Stimulated activated naive B cell treated with anti-CD40 and anti-IgM and Interleukin-4, amounts not matched to agents 10 μg/mL and 1 μg/mL and 100 μg/mL, for 72 hours (primary cell): ENCODE data around the gene DLST.
A peak's percentile ranks its signal among the peaks of the same experiment; 100 is the strongest.

ENCODE experiments used
- ATAC-seq, 2 donors: fragments of 150-1000 bp; cut with Tn5 transposase; replicated peaks; 2 replicates each; pipeline ENCODE4 v1.10.0; 2021; ENCODE audit warnings: moderate library complexity in 1 of 2
- DNase-seq: peaks from one replicate; pipeline ENCODE4 v3.0.0; 2021
- H3K27ac Mint-ChIP-seq: one replicate; pipeline ENCODE4 v1.8.0; 2022; ENCODE audit warnings: mild to moderate bottlenecking, mixed read lengths
- H3K27me3 Mint-ChIP-seq, 2 donors: one replicate each; pipeline ENCODE4 v1.8.0; 2022; ENCODE audit warnings: mixed read lengths in 2 of 2
- H3K36me3 Mint-ChIP-seq, 2 donors: one replicate each; pipeline ENCODE4 v1.8.0; 2022; ENCODE audit warnings: mixed read lengths in 2 of 2, mild to moderate bottlenecking in 1 of 2
- H3K4me1 Mint-ChIP-seq, 2 donors: one replicate each; pipeline ENCODE4 v1.8.0; 2022; ENCODE audit warnings: mixed read lengths in 2 of 2, mild to moderate bottlenecking in 1 of 2
- H3K4me3 Mint-ChIP-seq, 2 donors: one replicate each; pipeline ENCODE4 v1.8.0; 2022; ENCODE audit warnings: mild to moderate bottlenecking in 2 of 2, mixed read lengths in 2 of 2, moderate library complexity in 1 of 2
- H3K9me3 Mint-ChIP-seq, 2 donors: one replicate each; pipeline ENCODE4 v1.8.0; 2022; ENCODE audit warnings: mixed read lengths in 2 of 2, mild to moderate bottlenecking in 1 of 2

DLST gene

GRCh38 chr14:74881431-74882102 lies at the start of gene DLST:
Gene DLST (plus strand): TSS chr14:74881916. CDS start chr14:74881954, 38 bp downstream.
- peak within 1 kb of the TSS; percentile 100 for H3K27ac Mint-ChIP-seq
- peaks cover 34 to 39% of the 10 kb centered on the region in 2 donors for H3K36me3 Mint-ChIP-seq
- H3K4me1 Mint-ChIP-seq: peaks cover 47 to 73% of the 10 kb centered on the region in 2 donors
- DNase-seq: peak; percentile 91
- no peaks in the 10 kb centered on the region for H3K27me3 Mint-ChIP-seq
- peak; percentile 89 to 90 for ATAC-seq
- H3K9me3 Mint-ChIP-seq: no peaks in the 10 kb centered on the region
- peak within 1 kb of the TSS; percentile 98 for H3K4me3 Mint-ChIP-seq

GRCh38 chr14:74832849-74833248 lies 48.9 kb upstream of the DLST start:
- Mint-ChIP-seq H3K27me3 (no peaks in the 10 kb centered on the region), H3K4me3 (no peak overlapping the region), H3K36me3 (peaks cover 17 to 30% of the 10 kb centered on the region in 2 donors), H3K27ac (no peak overlapping the region), H3K9me3 (no peaks in the 10 kb centered on the region), H3K4me1 (peaks cover 18 to 35% of the 10 kb centered on the region in 2 donors)
- no peak for DNase-seq
- ATAC-seq: no peak

- Mint-ChIP-seq H3K4me3 (no peak overlapping the region), H3K27ac (no peak overlapping the region), H3K4me1 (peaks cover 23 to 48% of the 10 kb centered on the region in 2 donors), H3K27me3 (no peaks in the 10 kb centered on the region), H3K9me3 (no peaks in the 10 kb centered on the region), H3K36me3 (peaks cover 9 to 20% of the 10 kb centered on the region in 2 donors)
- DNase-seq (no peak), ATAC-seq (no peak)
These were observed 46.9 kb upstream of the DLST start for GRCh38 chr14:74834692-74835392.

GRCh38 chr14:74835645-74836250 lies 46.0 kb upstream of the DLST start:
- Mint-ChIP-seq H3K36me3 (peaks cover 4 to 11% of the 10 kb centered on the region in 2 donors), H3K4me1 (peaks cover 27 to 56% of the 10 kb centered on the region in 2 donors)
- peak; percentile 61 to 63 for ATAC-seq

GRCh38 chr14:74836251-74836960 lies 45.3 kb upstream of the DLST start:
- Mint-ChIP-seq H3K36me3 (peaks cover 4 to 10% of the 10 kb centered on the region in 2 donors), H3K27ac (peak overlapping the region; percentile 69), H3K9me3 (no peaks in the 10 kb centered on the region), H3K4me3 (peak overlapping the region; percentile 28 to 71), H3K27me3 (no peaks in the 10 kb centered on the region), H3K4me1 (peaks cover 33 to 62% of the 10 kb centered on the region in 2 donors)
- ATAC-seq (peak; percentile 46 to 51), DNase-seq (no peak)

More at GRCh38 chr14:74835645-74836250, 46.0 kb upstream of the DLST start:
- Mint-ChIP-seq H3K4me3 (peak overlapping the region; percentile 19 to 50), H3K9me3 (no peaks in the 10 kb centered on the region), H3K27ac (peak overlapping the region; percentile 75), H3K27me3 (no peaks in the 10 kb centered on the region)
- no peak for DNase-seq

GRCh38 chr14:74838166-74838565 lies 43.5 kb upstream of the DLST start:
- Mint-ChIP-seq H3K4me3 (peak overlapping the region; percentile 10 to 30), H3K36me3 (peaks cover 4 to 10% of the 10 kb centered on the region in 2 donors), H3K9me3 (no peaks in the 10 kb centered on the region), H3K27me3 (no peaks in the 10 kb centered on the region), H3K27ac (peak overlapping the region; percentile 51), H3K4me1 (peaks cover 42 to 69% of the 10 kb centered on the region in 2 donors)
- ATAC-seq (no peak), DNase-seq (no peak)

GRCh38 chr14:74840603-74841030 lies 41.1 kb upstream of the DLST start:
- Mint-ChIP-seq H3K4me1 (peaks cover 36 to 55% of the 10 kb centered on the region in 2 donors), H3K27me3 (no peaks in the 10 kb centered on the region), H3K36me3 (peaks cover 1 to 4% of the 10 kb centered on the region in 2 donors), H3K27ac (peak overlapping the region; percentile 91), H3K9me3 (no peaks in the 10 kb centered on the region), H3K4me3 (peak overlapping the region in 1 of 2 donors; percentile 50)
- DNase-seq (no peak), ATAC-seq (peak; percentile 33 to 41)

- Mint-ChIP-seq H3K27me3 (no peaks in the 10 kb centered on the region), H3K27ac (peak overlapping the region; percentile 91), H3K9me3 (no peaks in the 10 kb centered on the region), H3K4me3 (peak overlapping the region; percentile 50 to 57), H3K4me1 (peaks cover 31 to 47% of the 10 kb centered on the region in 2 donors), H3K36me3 (peaks cover under 1 to 1% of the 10 kb centered on the region in 2 donors)
- peak; percentile 57 for DNase-seq
- peak; percentile 93 to 95 for ATAC-seq
These were observed 40.2 kb upstream of the DLST start for GRCh38 chr14:74841230-74842207.

- ATAC-seq (no peak), DNase-seq (no peak)
- Mint-ChIP-seq H3K4me3 (no peak overlapping the region), H3K27ac (peak overlapping the region; percentile 31), H3K27me3 (no peaks in the 10 kb centered on the region), H3K9me3 (no peaks in the 10 kb centered on the region), H3K4me1 (peaks cover 23 to 26% of the 10 kb centered on the region in 2 donors), H3K36me3 (peaks cover 1 to 4% of the 10 kb centered on the region in 2 donors)
These were observed 38.1 kb upstream of the DLST start for GRCh38 chr14:74843653-74844052.

GRCh38 chr14:74846168-74846567 lies 35.5 kb upstream of the DLST start:
- H3K27ac Mint-ChIP-seq: no peak overlapping the region

GRCh38 chr14:74846968-74847665 lies 34.6 kb upstream of the DLST start:
- no peak for ATAC-seq

More at GRCh38 chr14:74846168-74846567, 35.5 kb upstream of the DLST start:
- no peak overlapping the region for H3K4me3 Mint-ChIP-seq
- peaks cover 1 to 4% of the 10 kb centered on the region in 2 donors for H3K36me3 Mint-ChIP-seq
- ATAC-seq: no peak
- H3K27me3 Mint-ChIP-seq: no peaks in the 10 kb centered on the region
- peaks cover 9 to 12% of the 10 kb centered on the region in 2 donors for H3K4me1 Mint-ChIP-seq
- no peak for DNase-seq
- H3K9me3 Mint-ChIP-seq: no peaks in the 10 kb centered on the region

GRCh38 chr14:74848768-74849167 lies 32.9 kb upstream of the DLST start:
- Mint-ChIP-seq H3K36me3 (peaks cover 1 to 4% of the 10 kb centered on the region in 2 donors), H3K9me3 (no peaks in the 10 kb centered on the region), H3K27me3 (no peaks in the 10 kb centered on the region), H3K4me1 (peaks cover 4 to 9% of the 10 kb centered on the region in 2 donors), H3K4me3 (no peak overlapping the region), H3K27ac (no peak overlapping the region)
- ATAC-seq (no peak), DNase-seq (no peak)

More at GRCh38 chr14:74846968-74847665, 34.6 kb upstream of the DLST start:
- Mint-ChIP-seq H3K27ac (no peak overlapping the region), H3K4me3 (no peak overlapping the region), H3K36me3 (peaks cover 1 to 4% of the 10 kb centered on the region in 2 donors), H3K4me1 (peaks cover 0 to 5% of the 10 kb centered on the region in 2 donors), H3K27me3 (no peaks in the 10 kb centered on the region), H3K9me3 (no peaks in the 10 kb centered on the region)
- DNase-seq: no peak
